ENCODE data around the gene CNPY2.
A peak's percentile ranks its signal among the peaks of the same experiment; 100 is the strongest.

CNPY2 gene

DNA sequence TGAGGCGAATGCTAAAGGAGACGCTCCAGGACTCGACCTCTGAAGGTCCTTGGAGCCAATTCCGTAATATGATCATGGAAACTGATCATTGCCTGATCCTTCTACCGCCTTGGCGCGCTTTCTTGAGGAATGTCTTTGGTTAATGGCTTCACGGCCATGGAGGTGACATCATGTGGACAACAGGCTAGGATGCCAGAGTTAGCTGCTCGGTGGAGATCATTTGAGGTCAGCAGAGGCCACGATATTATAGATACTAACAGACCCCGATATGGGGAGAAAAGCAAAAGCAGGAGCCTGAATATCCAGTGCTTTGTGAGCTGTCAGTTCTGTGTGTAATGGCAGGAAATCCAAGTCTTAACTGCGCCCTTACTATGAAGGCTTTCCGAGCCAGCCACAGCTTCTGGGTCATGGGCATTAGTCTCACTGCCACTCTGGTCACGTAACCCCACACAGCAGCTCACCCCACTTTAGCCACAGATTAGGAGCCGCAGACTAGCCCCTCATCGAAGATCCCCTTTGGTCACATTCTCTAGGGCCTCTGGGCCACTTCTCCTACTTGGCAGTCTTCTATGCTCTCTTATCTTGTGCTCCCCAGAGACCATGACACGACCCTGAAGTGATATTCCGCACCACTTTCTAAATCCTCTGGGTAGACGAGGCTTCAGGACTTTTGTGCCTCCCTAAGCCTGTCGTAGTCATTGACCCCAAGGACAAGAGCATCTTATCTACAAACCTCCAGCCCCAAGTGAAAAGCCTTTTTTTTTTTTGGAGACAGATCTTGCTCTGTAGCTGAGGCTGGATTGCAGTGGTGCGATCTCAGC, 14.9 kb downstream of the CNPY2 start:
- Histone ChIP-seq H3K9me3 (ENCODE audit: insufficient read depth, low read length) (no peaks in the 10 kb centered on the region), H2AFZ (ENCODE audit: low read depth, low read length, severe bottlenecking) (peak overlapping the region; percentile 61), H3K9me2 (replicated peaks; ENCODE audit: insufficient read depth, low read length) (no peaks in the 10 kb centered on the region), H3K27me3 (ENCODE audit: low read length) (no peaks in the 10 kb centered on the region), H3K27ac (ENCODE audit: low read depth, low read length) (peak overlapping the region; percentile 77), H3F3A (ENCODE audit: insufficient read depth) (peaks cover 17% of the 10 kb centered on the region), H3K4me3 (ENCODE audit: insufficient read depth, low read length, poor library complexity, severe bottlenecking) (peak overlapping the region; percentile 83), H3K9ac (ENCODE audit: low read length) (peak overlapping the region; percentile 94), H3K36me3 (ENCODE audit: low read length) (peaks cover 12% of the 10 kb centered on the region; the same call in 1 of the 2 replicates), H3K4me2 (ENCODE audit: low read depth, low read length, poor library complexity, severe bottlenecking) (peak overlapping the region; percentile 98), H3K79me2 (ENCODE audit: insufficient read depth, low read length) (peaks cover 44% of the 10 kb centered on the region), H4K20me1 (ENCODE audit: low read depth, low read length) (no peaks in the 10 kb centered on the region)
- TF ChIP-seq, protein P1, sequence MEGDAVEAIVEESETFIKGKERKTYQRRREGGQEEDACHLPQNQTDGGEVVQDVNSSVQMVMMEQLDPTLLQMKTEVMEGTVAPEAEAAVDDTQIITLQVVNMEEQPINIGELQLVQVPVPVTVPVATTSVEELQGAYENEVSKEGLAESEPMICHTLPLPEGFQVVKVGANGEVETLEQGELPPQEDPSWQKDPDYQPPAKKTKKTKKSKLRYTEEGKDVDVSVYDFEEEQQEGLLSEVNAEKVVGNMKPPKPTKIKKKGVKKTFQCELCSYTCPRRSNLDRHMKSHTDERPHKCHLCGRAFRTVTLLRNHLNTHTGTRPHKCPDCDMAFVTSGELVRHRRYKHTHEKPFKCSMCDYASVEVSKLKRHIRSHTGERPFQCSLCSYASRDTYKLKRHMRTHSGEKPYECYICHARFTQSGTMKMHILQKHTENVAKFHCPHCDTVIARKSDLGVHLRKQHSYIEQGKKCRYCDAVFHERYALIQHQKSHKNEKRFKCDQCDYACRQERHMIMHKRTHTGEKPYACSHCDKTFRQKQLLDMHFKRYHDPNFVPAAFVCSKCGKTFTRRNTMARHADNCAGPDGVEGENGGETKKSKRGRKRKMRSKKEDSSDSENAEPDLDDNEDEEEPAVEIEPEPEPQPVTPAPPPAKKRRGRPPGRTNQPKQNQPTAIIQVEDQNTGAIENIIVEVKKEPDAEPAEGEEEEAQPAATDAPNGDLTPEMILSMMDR (IDR thresholded peaks at IDR 0.05; ENCODE audit: insufficient read depth, low read length, poor library complexity, severe bottlenecking) = no peak
- TF ChIP-seq EZH2phosphoT487 (conservative IDR thresholded peaks at IDR 0.05; ENCODE audit: low read length) = no peak

DNA sequence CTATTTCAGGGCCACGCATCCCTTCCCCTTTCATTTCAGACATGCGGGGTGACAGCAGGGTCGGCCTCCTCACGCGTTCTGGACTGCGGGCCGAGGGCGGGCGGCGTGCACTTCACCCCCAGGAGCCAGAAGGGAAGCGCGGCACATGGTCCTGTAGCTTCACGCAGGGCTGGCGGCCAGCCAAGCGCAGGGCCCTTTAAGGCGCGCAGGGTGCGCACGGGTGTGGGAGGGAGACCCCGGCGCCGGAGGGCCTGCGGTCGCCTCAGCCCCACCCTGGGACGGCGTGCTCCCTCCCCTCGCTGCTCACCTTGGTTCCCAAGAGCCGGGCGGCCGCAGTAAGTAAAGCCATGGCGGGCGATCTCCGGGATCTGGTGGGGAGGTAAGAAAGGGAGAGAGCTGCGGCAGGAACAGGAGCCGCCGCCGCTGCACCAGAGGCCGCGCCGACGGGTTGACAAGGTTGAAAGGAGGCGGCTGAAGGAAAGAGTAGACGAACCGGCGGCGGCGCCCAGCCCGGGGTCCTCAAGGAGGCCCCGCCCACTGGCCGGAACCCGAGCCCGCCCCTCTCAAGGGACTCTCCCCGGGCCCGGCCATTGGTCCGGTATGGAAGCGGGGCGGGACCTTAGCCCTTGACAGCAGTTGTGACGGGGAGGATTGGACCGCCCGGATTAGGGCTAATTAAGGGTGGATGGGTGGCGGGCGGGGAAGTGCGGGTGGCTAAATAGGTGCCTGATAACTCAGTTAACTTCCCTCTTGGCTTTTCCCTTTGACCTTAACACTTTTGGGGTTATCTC, 15.7 kb downstream of the CNPY2 start, which contains the start of gene CS:
Gene CS, minus strand, starts transcription at position 478 of the 791 bp plus-strand sequence. Its CDS starts 129 bp downstream, at position 349.
- TF ChIP-seq EZH2phosphoT487 (conservative IDR thresholded peaks at IDR 0.05; ENCODE audit: low read length) = no peak
- TF ChIP-seq, protein P1 (IDR thresholded peaks at IDR 0.05; ENCODE audit: insufficient read depth, low read length, poor library complexity, severe bottlenecking) = no peak
- H3K27ac ChIP-seq (ENCODE audit: low read depth, low read length) = peak within 1 kb of the TSS; percentile 77
- no peaks in the 10 kb centered on the region for H3K27me3 ChIP-seq (ENCODE audit: low read length)
- H3K4me2 ChIP-seq (ENCODE audit: low read depth, low read length, poor library complexity, severe bottlenecking) = peak within 1 kb of the TSS; percentile 98
- H3K9ac ChIP-seq (ENCODE audit: low read length) = peak within 1 kb of the TSS; percentile 94
- H3K4me3 ChIP-seq (ENCODE audit: insufficient read depth, low read length, poor library complexity, severe bottlenecking) = peak within 1 kb of the TSS; percentile 94
- no peaks in the 10 kb centered on the region for H3K9me2 ChIP-seq (replicated peaks; ENCODE audit: insufficient read depth, low read length)
- H2AFZ ChIP-seq (ENCODE audit: low read depth, low read length, severe bottlenecking) = peak within 1 kb of the TSS; percentile 61
- H3K9me3 ChIP-seq (ENCODE audit: insufficient read depth, low read length) = no peaks in the 10 kb centered on the region
- H4K20me1 ChIP-seq (ENCODE audit: low read depth, low read length) = no peaks in the 10 kb centered on the region
- H3F3A ChIP-seq (ENCODE audit: insufficient read depth) = peaks cover 9% of the 10 kb centered on the region
- H3K36me3 ChIP-seq (ENCODE audit: low read length) = peaks cover 12% of the 10 kb centered on the region; the same call in 1 of the 2 replicates
- peaks cover 52% of the 10 kb centered on the region for H3K79me2 ChIP-seq (ENCODE audit: insufficient read depth, low read length)

DNA sequence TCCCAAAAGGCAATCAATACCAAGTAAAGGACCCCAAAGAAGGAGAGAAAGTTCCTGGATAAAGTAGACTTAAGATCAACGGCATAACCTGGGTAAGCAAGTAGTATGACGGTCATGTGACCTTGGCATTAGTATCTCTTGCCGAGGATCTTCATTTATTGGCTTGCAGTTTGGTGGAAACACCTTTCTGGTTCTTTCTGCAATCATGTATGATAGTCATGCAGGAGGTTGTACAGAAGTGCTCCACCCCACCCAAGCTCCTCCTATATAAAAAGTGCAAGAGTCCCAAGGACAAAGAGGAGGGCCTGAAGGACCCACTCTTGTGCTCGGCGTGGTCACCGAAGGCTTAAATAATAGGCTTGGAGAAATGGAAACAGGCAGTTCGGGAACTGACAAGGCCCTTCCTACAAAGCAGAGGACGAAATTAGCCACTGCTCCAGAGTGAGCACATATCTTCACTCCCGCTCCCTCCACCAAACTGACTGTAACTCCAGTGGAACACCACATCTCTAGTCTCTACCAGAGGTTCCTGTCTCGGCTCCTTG, 16.4 kb downstream of the CNPY2 start:
- peaks cover 9% of the 10 kb centered on the region for H3F3A ChIP-seq (ENCODE audit: insufficient read depth)
- H3K4me2 ChIP-seq (ENCODE audit: low read depth, low read length, poor library complexity, severe bottlenecking) = peak overlapping the region; percentile 67
- TF ChIP-seq, protein P1 (IDR thresholded peaks at IDR 0.05; ENCODE audit: insufficient read depth, low read length, poor library complexity, severe bottlenecking) = no peak
- TF ChIP-seq EZH2phosphoT487 (conservative IDR thresholded peaks at IDR 0.05; ENCODE audit: low read length) = no peak
- H3K9me2 ChIP-seq (replicated peaks; ENCODE audit: insufficient read depth, low read length) = no peaks in the 10 kb centered on the region
- peaks cover 58% of the 10 kb centered on the region for H3K79me2 ChIP-seq (ENCODE audit: insufficient read depth, low read length)
- peak overlapping the region; percentile 94 for H3K9ac ChIP-seq (ENCODE audit: low read length)
- no peaks in the 10 kb centered on the region for H3K27me3 ChIP-seq (ENCODE audit: low read length)
- H2AFZ ChIP-seq (ENCODE audit: low read depth, low read length, severe bottlenecking) = peak overlapping the region; percentile 28
- H3K9me3 ChIP-seq (ENCODE audit: insufficient read depth, low read length) = no peaks in the 10 kb centered on the region
- H3K4me3 ChIP-seq (ENCODE audit: insufficient read depth, low read length, poor library complexity, severe bottlenecking) = peak overlapping the region; percentile 94
- H4K20me1 ChIP-seq (ENCODE audit: low read depth, low read length) = no peaks in the 10 kb centered on the region
- H3K27ac ChIP-seq (ENCODE audit: low read depth, low read length) = peak overlapping the region; percentile 77
- H3K36me3 ChIP-seq (ENCODE audit: low read length) = peaks cover 12% of the 10 kb centered on the region; the same call in 1 of the 2 replicates
